Measurements from ENCODE around the gene FTO. TPM values are rescaled to one million over a fixed set of nuclear protein-coding genes. Genes with fewer than 3 reads are reported as not detected.

Gene FTO
- total RNA-seq, 1 donor = 135 TPM

DNA sequence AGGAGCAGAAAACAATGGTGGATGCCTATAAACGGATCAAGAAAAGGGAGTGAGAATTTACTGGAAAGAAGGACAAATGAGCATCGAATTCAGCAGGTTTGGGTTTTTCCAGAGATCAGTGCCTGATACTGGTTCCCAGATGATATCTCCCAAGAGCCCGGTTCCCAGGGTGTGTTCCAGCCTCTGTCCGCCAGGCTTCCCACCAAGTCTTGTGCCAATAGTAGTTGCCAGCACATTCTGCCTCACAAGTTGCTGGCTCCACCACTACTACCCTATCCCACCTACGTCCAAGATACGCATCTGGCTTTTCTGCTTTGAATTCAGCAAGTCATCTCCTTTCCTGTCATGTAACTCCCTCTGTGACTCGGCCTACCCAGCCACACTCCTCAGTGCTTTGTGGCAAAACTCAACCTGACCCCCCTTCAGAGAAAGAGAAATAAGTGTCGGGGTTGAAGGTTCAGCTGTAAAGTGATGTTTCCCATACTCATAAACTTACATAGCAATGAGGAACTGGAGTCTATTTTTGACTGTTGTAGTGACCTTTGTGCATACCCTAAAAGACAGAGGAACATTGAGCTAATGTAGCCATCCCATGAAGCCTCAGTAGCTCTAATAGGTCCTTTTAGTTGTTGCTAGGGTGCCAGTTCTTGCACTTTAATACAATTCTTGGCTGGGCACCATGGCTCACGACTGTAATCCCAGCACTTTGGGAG, 305.7 kb downstream of the FTO start:
- H3K4me3 ChIP-seq (ENCODE audit: low read depth, low read length) = no peak overlapping the region
- TF ChIP-seq, protein P1, sequence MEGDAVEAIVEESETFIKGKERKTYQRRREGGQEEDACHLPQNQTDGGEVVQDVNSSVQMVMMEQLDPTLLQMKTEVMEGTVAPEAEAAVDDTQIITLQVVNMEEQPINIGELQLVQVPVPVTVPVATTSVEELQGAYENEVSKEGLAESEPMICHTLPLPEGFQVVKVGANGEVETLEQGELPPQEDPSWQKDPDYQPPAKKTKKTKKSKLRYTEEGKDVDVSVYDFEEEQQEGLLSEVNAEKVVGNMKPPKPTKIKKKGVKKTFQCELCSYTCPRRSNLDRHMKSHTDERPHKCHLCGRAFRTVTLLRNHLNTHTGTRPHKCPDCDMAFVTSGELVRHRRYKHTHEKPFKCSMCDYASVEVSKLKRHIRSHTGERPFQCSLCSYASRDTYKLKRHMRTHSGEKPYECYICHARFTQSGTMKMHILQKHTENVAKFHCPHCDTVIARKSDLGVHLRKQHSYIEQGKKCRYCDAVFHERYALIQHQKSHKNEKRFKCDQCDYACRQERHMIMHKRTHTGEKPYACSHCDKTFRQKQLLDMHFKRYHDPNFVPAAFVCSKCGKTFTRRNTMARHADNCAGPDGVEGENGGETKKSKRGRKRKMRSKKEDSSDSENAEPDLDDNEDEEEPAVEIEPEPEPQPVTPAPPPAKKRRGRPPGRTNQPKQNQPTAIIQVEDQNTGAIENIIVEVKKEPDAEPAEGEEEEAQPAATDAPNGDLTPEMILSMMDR (IDR thresholded peaks at IDR 0.05; ENCODE audit: insufficient read depth, low read length) = no peak
- no peak for DNase-seq (ENCODE audit: low read depth)

DNA sequence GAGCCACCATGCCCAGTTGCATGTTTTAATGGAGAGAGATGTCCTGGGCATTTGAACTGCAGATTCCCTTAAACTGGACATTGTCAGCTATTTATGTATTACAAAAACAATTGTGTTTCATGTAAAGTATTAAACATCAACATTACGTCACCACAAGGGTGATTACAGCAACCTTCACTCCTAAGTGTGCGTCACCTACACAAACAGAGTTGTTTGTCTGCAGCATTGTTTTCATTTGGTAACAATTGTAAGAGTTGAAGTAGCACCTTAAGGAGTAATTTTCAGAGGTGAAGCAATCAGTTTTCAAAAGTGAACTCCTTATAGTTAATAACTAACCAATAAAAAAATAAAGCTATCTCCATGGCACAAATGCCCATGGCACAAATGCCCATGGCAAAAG, 311.2 kb downstream of the FTO start:
- TF ChIP-seq, protein P1 (IDR thresholded peaks at IDR 0.05; ENCODE audit: insufficient read depth, low read length) = no peak
- DNase-seq (ENCODE audit: low read depth) = no peak
- H3K4me3 ChIP-seq (ENCODE audit: low read depth, low read length) = no peak overlapping the region

DNA sequence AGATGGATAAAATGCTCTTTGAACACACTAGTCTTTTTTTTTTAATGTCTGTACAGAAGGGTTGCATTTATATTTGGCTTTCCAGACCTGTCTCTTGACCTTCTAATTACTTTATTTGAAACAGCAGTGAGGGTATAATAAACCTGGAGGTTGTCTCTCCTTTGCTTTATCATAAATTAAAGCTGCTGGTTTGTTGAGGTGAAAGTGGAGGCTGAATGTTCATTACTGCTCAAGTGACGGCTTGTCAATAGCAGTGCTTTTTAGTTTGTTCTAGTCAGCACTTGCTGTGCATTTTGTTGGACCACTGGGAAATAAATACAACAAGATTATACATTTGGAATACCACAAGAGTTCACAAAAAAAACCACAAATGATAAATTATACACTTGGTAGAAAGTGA, 318.4 kb downstream of the FTO start:
- TF ChIP-seq, protein P1 (IDR thresholded peaks at IDR 0.05; ENCODE audit: insufficient read depth, low read length) = no peak
- H3K4me3 ChIP-seq (ENCODE audit: low read depth, low read length) = no peak overlapping the region
- DNase-seq (ENCODE audit: low read depth) = no peak

DNA sequence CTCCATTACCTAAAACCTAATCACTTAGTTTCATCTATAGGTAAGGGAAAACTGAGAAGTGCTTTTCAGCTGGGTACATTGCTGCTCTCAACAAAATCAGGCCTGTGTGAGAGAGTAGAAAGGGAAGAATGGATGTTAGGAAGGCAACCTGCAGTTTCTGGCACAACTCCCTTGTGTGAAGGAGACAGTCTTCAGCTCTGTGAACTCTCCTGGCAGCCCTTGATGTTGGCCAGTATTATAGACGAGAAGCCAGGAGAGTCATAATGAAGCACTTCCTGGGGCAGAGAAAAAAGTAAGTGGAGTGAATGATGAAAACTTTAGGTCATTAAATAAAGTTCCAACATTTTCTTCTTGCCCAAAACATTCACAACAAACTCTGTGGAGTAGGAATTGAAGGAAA, 322.5 kb downstream of the FTO start:
- H3K4me3 ChIP-seq (ENCODE audit: low read depth, low read length) = no peak overlapping the region
- DNase-seq (ENCODE audit: low read depth) = peak; percentile 76
- TF ChIP-seq, protein P1 (IDR thresholded peaks at IDR 0.05; ENCODE audit: insufficient read depth, low read length) = no peak

DNA sequence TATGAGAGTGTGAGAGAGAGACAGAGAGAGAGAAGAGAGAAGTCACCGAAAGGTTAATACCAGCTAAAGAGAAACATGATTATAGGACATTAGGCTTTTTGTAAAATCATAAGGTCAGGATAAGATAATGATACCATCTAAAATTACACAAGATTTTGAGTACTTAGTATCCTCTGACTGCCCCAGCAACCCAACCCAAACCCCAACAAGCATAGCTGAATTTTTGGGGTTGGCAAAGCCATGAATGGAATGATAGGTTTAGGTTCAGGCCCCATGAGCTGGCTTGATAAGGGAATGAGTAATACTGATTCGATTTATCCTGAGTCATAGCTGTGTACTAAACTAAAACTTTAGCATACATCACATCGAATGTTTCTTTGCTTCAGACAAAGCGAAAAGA, 323.1 kb downstream of the FTO start:
- peak; percentile 87 for DNase-seq (ENCODE audit: low read depth)
- TF ChIP-seq, protein P1 (IDR thresholded peaks at IDR 0.05; ENCODE audit: insufficient read depth, low read length) = no peak
- H3K4me3 ChIP-seq (ENCODE audit: low read depth, low read length) = no peak overlapping the region

DNA sequence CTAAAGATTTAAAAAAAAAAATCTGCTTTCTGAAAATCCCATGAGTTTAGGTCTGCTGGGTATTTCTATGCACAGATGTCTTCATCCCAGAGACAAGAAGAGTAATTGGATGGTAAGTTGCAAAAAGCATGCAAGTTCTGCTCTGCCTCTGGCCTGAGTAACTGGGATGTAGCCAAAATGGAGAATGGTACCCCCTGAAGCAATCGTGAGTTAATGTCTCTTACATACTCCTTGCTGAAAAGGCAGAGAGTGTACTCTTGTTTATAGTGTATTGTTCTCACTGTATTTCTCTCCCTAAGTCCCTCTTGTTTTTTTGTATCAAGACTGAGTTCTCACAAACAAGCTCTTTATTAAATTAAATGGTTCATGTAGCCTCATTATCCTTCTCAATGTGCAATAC, 323.6 kb downstream of the FTO start:
- peak; percentile 75 for DNase-seq (ENCODE audit: low read depth)
- TF ChIP-seq, protein P1 (IDR thresholded peaks at IDR 0.05; ENCODE audit: insufficient read depth, low read length) = no peak
- H3K4me3 ChIP-seq (ENCODE audit: low read depth, low read length) = no peak overlapping the region

DNA sequence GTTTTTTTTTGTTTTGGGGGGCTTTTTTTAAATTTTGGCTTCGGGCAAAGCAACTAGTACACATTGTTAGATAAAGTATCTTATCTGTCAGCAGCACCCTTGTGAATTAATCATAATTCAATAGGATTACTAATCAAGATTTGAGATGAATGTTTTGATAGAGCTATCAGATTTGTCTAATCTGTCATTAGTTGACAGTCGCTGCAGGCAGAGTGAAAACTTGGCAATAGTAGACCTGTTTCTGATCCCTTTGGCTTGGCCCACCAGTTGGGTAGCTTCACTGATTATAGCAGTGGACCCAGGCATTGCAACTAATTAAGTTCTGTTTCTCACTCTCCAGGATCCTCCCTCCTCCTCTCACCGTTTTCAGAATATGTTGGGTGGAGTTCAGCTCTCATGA, 324.0 kb downstream of the FTO start:
- TF ChIP-seq, protein P1 (IDR thresholded peaks at IDR 0.05; ENCODE audit: insufficient read depth, low read length) = no peak
- peak; percentile 6 for DNase-seq (ENCODE audit: low read depth)
- no peak overlapping the region for H3K4me3 ChIP-seq (ENCODE audit: low read depth, low read length)

All from fibroblast of the aortic adventitia (primary cell).